ENCODE data around the gene CXCL13. TPM values are rescaled to one million over a fixed set of nuclear protein-coding genes. Genes with fewer than 3 reads are reported as not detected.
"Not testable (repeated sequence)": the region's sequence is repeated elsewhere in the genome, so short reads cannot be mapped to it uniquely, and the experiment has no call there.

CXCL13 gene
- total RNA-seq, 1 experiment from 2014 or later, result not detected

GRCh38 chr4:77644069-77644468, 38.4 kb downstream of the CXCL13 start:
- in situ Hi-C loops (cut with HindIII; ENCODE audit: low pct_unique_long_range_greater_than_20kb, low sequenced_read_pairs); DNase-seq (ENCODE audit: low read depth): not testable (repeated sequence)

GRCh38 chr4:77650787-77651186, 45.2 kb downstream of the CXCL13 start:
- DNase-seq (ENCODE audit: low read depth), result no peak
- in situ Hi-C loops (cut with HindIII; ENCODE audit: low pct_unique_long_range_greater_than_20kb, low sequenced_read_pairs), result no loop called here

GRCh38 chr4:77651820-77652219, 46.2 kb downstream of the CXCL13 start:
- DNase-seq (ENCODE audit: low read depth), result no peak
- in situ Hi-C loops (cut with HindIII; ENCODE audit: low pct_unique_long_range_greater_than_20kb, low sequenced_read_pairs), result no loop called here

GRCh38 chr4:77652237-77652897, 46.7 kb downstream of the CXCL13 start:
- no peak for DNase-seq (ENCODE audit: low read depth)
- in situ Hi-C loops (cut with HindIII; ENCODE audit: low pct_unique_long_range_greater_than_20kb, low sequenced_read_pairs), result no loop called here

- in situ Hi-C loops (cut with HindIII; ENCODE audit: low pct_unique_long_range_greater_than_20kb, low sequenced_read_pairs), result no loop called here
- DNase-seq (ENCODE audit: low read depth), result no peak
These were observed 47.6 kb downstream of the CXCL13 start for GRCh38 chr4:77653162-77653758.

- in situ Hi-C loops (cut with HindIII; ENCODE audit: low pct_unique_long_range_greater_than_20kb, low sequenced_read_pairs); DNase-seq (ENCODE audit: low read depth): not testable (repeated sequence)
These were observed 54.7 kb downstream of the CXCL13 start for GRCh38 chr4:77660318-77660717.

Other genes starting within 250 kb of the CXCL13 start
- gene CNOT6L, start 213.5 kb downstream of the CXCL13 start, total RNA-seq (2014; rRNA removed; shearing (Covaris generic); ENCODE audit: low replicate concordance), result 1.7 and 2.1 TPM in 2 replicates